ENCODE measurements around the gene ZBTB48.
"Not testable (repeated sequence)": the region's sequence is repeated elsewhere in the genome, so short reads cannot be mapped to it uniquely, and the experiment has no call there.

The ZBTB48 gene

GRCh38 chr1:6591222-6591621, 11.4 kb downstream of the ZBTB48 start:
- DNase-seq (ENCODE audit: low read depth in 2 of 2, low spot score in 1 of 2) = no peak

- no peak for DNase-seq (ENCODE audit: low read depth in 2 of 2, low spot score in 1 of 2)
These were observed 11.8 kb downstream of the ZBTB48 start for GRCh38 chr1:6591644-6592043.

GRCh38 chr1:6592441-6592840, 12.6 kb downstream of the ZBTB48 start:
- DNase-seq (ENCODE audit: low read depth in 2 of 2, low spot score in 1 of 2) = no peak

- no peak for DNase-seq (ENCODE audit: low read depth in 2 of 2, low spot score in 1 of 2)
These were observed 13.2 kb downstream of the ZBTB48 start for GRCh38 chr1:6592865-6593593.

- no peak for DNase-seq (ENCODE audit: low read depth in 2 of 2, low spot score in 1 of 2)
These were observed 14.0 kb downstream of the ZBTB48 start for GRCh38 chr1:6593810-6594209.

- no peak for DNase-seq (ENCODE audit: low read depth in 2 of 2, low spot score in 1 of 2)
These were observed 15.4 kb downstream of the ZBTB48 start for GRCh38 chr1:6594977-6595740.

- DNase-seq (ENCODE audit: low read depth in 2 of 2, low spot score in 1 of 2) = no peak
These were observed 16.6 kb downstream of the ZBTB48 start for GRCh38 chr1:6596351-6596750.

GRCh38 chr1:6596886-6597776, 17.3 kb downstream of the ZBTB48 start:
- DNase-seq (ENCODE audit: low read depth in 2 of 2, low spot score in 1 of 2) = no peak

GRCh38 chr1:6597777-6598131, 18.0 kb downstream of the ZBTB48 start:
- DNase-seq (ENCODE audit: low read depth in 2 of 2, low spot score in 1 of 2) = no peak

GRCh38 chr1:6599141-6599975, 19.6 kb downstream of the ZBTB48 start:
- peak in 1 of 2 donors; percentile 62 for DNase-seq (ENCODE audit: low read depth in 2 of 2, low spot score in 1 of 2)

- not testable (repeated sequence) for DNase-seq (ENCODE audit: low read depth in 2 of 2, low spot score in 1 of 2)
These were observed 20.2 kb downstream of the ZBTB48 start for GRCh38 chr1:6599991-6600390.

- DNase-seq (ENCODE audit: low read depth in 2 of 2, low spot score in 1 of 2) = no peak
These were observed 20.7 kb downstream of the ZBTB48 start for GRCh38 chr1:6600410-6601048.

- peak; percentile 60 to 68 for DNase-seq (ENCODE audit: low read depth in 2 of 2, low spot score in 1 of 2)
These were observed 21.5 kb downstream of the ZBTB48 start for GRCh38 chr1:6601049-6601922.

GRCh38 chr1:6601923-6602668, 22.3 kb downstream of the ZBTB48 start:
- no peak for DNase-seq (ENCODE audit: low read depth in 2 of 2, low spot score in 1 of 2)

- DNase-seq (ENCODE audit: low read depth in 2 of 2, low spot score in 1 of 2) = peak; percentile 62 to 87
These were observed 23.0 kb downstream of the ZBTB48 start, which contains the start of gene KLHL21 for GRCh38 chr1:6602669-6603237. Gene KLHL21 (minus strand): TSS chr1:6602869. CDS start chr1:6602817, 52 bp downstream.

GRCh38 chr1:6603238-6603914, 23.6 kb downstream of the ZBTB48 start:
- DNase-seq (ENCODE audit: low read depth in 2 of 2, low spot score in 1 of 2) = no peak

- DNase-seq (ENCODE audit: low read depth in 2 of 2, low spot score in 1 of 2) = no peak
These were observed 24.2 kb downstream of the ZBTB48 start for GRCh38 chr1:6603915-6604558.
